HG03108 (cell line): ENCODE results near the gene FKBP1B.
"Not testable (repeated sequence)": the region's sequence is repeated elsewhere in the genome, so short reads cannot be mapped to it uniquely, and the experiment has no call there.

Experiments
- ATAC-seq: cut with Tn5 transposase; IDR thresholded peaks from one replicate; pipeline ENCODE4 v1.9.1; 2021; ENCODE audit warnings: moderate library complexity; ENCODE audit not compliant: unreplicated experiment

The FKBP1B gene

GRCh38 chr2:24022324-24022974, 27.1 kb upstream of the FKBP1B start:
- no peak for ATAC-seq

DNA sequence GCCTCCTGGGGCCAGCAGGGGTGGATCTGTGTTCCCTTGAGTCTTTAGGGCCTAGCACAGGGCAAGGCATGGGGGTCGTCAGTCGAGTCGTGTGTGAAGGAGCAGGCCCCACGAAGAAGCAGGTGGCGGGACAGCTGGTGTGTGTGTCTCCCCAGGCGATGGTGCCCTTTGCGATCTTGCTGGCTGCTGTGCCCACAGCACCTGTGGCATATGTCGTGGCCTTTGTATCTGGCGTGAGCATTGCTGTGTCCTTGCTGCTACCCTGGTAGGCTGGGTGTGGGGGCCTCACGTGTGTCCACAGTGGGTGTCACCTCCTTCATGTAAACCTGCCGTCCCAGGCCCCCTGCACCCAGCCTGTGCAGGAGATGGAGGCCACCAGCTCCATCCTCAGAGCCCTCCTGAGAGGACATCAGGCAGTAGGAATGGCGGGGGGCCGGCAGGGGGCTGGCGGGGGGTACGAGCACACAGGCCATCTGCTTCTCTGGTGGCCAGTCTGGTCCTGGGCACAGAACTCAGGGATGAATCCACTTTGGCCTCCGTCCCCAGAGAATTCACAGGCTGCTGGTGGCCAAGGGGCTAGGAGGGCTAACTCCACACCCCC, 26.5 kb upstream of the FKBP1B start:
- ATAC-seq: no peak

- no peak for ATAC-seq
Observed at GRCh38 chr2:24024018-24024417, 25.5 kb upstream of the FKBP1B start.

- ATAC-seq: no peak
Observed at GRCh38 chr2:24024996-24025663, 24.4 kb upstream of the FKBP1B start.

DNA sequence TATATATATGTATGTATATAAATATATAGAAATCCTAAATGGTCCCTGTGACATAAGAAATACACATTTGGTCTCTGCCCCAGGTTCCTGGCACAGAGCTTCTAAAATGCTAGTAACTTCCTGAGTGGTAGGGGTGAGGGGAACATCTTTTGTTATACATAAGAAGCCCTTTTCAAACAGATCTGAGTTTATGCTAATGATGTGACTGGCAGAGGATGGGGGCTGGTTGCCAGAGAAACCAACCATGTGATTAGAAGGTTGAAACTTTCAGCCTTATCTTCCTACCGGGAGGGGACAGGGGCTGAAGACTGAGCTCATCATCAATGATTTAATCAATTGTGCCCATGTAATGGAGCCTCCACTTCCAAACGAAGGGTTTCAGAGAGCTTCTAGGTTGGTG, 23.3 kb upstream of the FKBP1B start:
- ATAC-seq: no peak

GRCh38 chr2:24038786-24039499, 10.6 kb upstream of the FKBP1B start:
- ATAC-seq: no peak

DNA sequence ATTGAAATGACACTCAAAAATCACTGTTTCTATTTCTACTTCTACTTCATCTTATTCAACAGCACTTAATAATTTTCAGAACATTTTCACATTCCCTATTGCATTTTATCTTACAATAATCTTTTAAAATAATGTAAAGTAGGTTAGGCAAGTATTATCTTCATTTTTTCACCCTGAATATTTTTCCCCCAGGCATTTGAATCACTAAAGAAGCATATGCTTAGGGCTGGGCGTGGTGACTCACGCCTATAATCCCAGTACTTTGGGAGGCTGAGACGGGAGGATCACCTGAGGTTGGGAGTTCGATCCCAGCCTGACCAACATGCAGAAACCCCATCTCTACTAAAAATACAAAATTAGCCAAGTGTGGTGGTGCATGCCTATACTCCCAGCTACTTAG, 9.0 kb upstream of the FKBP1B start:
- ATAC-seq: no peak

DNA sequence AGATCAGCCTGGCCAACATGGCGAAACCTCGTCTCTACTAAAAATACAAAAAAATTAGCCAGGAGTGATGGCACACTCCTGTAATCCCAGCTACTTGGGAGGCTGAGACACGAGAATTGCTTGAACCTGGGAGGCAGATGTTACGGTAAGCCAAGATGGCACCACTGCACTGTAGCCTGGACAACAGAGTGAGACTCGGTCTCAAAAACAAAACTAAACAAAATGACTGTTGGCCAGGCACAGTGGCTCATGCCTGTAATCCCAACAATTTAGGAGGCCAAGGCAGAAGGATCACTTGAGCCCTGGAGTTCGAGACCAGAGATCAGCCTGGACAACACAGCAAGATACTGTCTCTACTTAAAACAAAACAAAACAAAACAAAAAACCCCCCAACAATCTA, 6.4 kb upstream of the FKBP1B start:
- not testable (repeated sequence) for ATAC-seq

- ATAC-seq: no peak
Observed at GRCh38 chr2:24045511-24046508, 3.7 kb upstream of the FKBP1B start.

DNA sequence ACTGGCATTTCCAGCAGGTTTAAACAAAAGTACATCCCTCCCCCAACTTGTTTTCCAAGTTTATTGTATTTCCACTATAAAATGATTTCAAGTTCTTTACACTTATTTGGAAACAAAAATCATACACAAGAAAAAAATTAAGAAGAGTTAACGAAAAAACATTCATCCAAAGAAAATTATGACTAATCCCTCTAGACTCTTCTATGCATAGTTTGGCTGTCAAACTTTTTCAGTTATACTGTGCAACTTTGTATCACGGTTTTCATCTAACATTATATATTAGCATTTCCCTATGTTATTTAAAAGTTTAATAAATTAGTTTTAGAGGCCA, 3.0 kb upstream of the FKBP1B start:
- no peak for ATAC-seq

GRCh38 chr2:24046930-24047702, 2.4 kb upstream of the FKBP1B start, which contains the start of gene WDCP:
Gene WDCP (minus strand): TSS chr2:24047391. CDS start chr2:24039494, 7,897 bp downstream.
- peak; percentile 99 for ATAC-seq

DNA sequence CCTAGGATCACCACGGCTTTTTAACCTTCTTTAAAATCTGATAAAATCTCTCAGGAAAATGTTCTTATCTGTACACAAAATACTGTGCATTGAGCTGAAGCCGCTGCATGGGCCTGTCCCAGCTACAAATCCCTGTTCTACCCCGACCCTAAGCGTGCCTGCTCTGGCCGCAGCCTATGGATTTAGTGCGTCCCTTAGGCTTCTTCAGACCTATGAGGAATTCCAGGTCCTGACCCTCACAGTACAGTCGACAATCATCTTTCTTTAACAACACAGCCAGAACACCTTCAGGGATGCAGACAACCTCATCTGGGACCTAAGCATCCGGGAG, 1.9 kb upstream of the FKBP1B start:
- ATAC-seq: no peak

DNA sequence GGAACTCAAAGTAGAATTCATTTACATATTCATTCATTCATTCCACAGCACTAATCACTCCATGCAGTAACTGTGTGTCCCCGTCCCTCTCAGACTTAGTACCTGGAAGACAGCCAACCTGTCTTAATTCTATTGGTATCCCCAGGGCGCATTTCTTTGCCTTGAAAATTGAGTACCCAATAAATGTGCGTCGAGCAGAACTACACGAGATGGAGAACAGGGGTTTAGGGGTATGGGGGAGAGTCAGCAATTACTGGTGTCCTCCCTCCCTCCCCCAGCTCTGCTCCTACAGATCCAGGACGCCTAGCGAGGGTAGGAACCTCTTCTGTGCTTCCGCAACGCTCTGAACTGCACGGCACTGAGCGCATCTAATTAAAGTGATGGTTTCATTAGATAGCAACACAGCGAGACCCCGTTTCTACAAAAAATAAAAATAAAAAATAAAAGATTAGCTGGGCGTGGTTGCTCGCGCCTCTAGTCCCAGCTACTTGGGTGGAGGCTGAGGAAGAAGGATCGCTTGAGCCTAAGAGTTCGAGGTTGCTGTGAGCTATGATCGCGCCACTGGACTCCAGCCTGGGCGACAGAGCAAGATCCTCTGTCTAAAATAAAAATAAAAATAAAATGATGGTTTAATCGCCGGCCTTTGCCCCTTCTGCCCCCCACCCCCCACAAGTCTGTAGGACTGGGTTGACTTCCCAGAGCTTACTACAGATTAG, 614 bp upstream of the FKBP1B start:
- no peak for ATAC-seq

DNA sequence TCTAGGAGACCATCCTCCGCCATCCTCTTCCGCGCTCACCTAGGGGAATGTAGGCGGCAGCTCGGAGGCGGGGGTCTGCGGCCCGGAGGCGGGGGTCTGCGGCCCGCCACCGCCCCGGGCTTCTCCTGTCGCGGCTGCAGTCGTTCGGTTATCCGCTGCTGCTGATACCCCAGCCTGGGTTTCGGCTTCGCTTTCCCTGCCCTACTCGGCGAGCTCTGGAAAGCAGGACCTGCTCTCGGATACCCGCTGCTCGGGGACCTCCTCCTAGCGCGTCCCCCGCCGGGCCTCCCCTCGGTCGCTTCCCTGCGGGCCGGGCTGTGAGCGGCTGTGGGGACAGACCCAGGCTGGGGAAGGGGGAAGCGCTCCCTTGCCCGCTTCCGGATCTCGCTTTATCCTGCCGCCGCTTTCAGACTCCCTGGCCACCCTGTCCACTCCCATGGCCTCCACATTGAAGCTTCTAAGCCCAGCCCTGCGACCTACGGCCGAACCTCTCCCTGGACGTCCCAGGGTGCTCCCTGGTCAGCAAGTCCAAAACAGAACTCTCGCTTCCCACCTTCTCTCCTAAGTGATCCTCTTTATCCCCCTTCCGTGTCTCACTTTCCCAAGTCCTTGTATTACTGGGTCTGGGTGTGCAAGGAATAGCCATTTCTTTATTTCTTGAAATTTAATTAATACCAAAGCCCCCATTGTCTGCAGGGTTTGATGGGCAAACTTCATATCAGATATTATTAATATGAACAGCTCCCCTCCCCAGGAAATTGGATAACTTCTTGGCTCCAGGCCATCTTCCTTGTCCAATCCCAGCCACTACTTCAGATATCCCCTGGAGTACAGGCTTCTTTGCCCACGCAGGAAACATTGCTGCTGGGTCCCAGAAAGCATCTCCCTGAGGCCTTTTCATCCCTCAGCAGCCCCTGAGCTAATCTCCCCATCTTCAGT, 769 bp downstream of the FKBP1B start:
- no peak for ATAC-seq

DNA sequence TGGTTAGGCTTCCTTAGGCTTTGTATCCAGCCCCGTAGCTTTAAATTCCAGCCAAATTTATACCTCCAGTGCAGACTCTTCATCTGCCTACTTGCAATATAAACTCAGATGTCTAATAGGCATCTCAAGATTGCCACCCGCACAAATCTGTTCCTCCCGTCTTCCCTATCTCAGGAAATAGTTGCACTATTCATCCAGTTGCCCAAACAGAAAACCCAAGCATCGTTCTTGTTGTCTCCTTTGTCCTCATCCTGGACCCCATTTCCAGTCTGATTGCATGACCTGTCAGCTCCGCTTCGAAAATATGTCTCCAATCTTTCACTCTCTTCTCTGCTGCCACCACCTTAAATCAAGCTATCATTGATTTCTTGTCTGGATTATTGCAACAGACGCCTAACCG, 2.3 kb downstream of the FKBP1B start:
- ATAC-seq: no peak

- ATAC-seq: no peak
Observed at GRCh38 chr2:24052951-24053350, 3.4 kb downstream of the FKBP1B start.

GRCh38 chr2:24054366-24055010, 4.9 kb downstream of the FKBP1B start:
- no peak for ATAC-seq

DNA sequence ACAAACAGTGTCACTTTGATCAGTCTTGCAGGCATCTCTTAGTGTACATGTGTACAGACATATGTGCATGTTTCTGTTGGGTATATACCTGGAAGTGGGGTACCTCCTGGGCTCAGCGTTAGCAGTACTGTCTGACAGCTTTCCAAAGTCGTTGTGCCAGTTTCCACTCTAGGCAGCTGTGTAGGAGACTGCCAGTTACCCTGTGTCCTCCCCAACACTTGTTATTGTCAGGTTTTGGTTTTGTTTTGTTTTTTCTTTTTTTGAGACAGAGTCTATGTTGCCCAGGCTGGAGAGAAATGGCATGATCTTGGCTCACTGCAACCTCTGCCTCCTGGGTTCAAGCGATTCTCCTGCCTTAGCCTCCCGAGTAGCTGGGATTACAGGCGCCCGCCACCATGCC, 6.2 kb downstream of the FKBP1B start:
- no peak for ATAC-seq
